K562 (cell line): ENCODE data around the gene C12orf75.

Source experiments
- JUNB ChIP-seq: fragments of 450-650 bp; formaldehyde crosslinking; conservative IDR thresholded peaks from 2 replicates; pipeline ENCODE4 v1.4.0; 2020; ENCODE audit warnings: mild to moderate bottlenecking
- MAFK ChIP-seq: IDR thresholded peaks from 2 replicates; pipeline ENCODE4 v1.6.1; 2011; ENCODE audit warnings: low read length, improper control_type of control experiment
- MTF1 ChIP-seq: fragments of 250-450 bp; sonication (Bioruptor Pico); IDR thresholded peaks from 2 replicates; pipeline ENCODE4 v1.9.0; 2021; ENCODE audit warnings: moderate library complexity, mild to moderate bottlenecking, inconsistent platforms, borderline replicate concordance
- MYC ChIP-seq, 2 experiments: fragments of 250-450 bp in 1 of 2; sonication (Bioruptor Pico) in 1 of 2; IDR thresholded peaks; 2 replicates each; pipeline versions ENCODE4 v1.5.1 to v1.6.1; 2012 to 2021; ENCODE audit warnings: low read depth in 2 of 2, borderline replicate concordance in 1 of 2, improper control_type of control experiment in 1 of 2, low read length in 1 of 2, mild to moderate bottlenecking in 1 of 2, moderate library complexity in 1 of 2
- RBFOX2 ChIP-seq: fragments of 200-400 bp; formaldehyde crosslinking; IDR thresholded peaks from 2 replicates; pipeline ENCODE4 v1.6.1; 2017; ENCODE audit warnings: low read depth, mild to moderate bottlenecking, low read length, moderate library complexity
- RFX5 ChIP-seq: IDR thresholded peaks from 2 replicates; pipeline ENCODE4 v1.6.1; 2011; ENCODE audit warnings: low read depth, mild to moderate bottlenecking, improper control_type of control experiment, low read length
- ZFP36 ChIP-seq: fragments of 150-350 bp; IDR thresholded peaks from 2 replicates; pipeline ENCODE4 v1.6.1; 2018; ENCODE audit warnings: low read length, low read depth; ENCODE audit not compliant: partially characterized antibody
- TF ChIP-seq, protein P1 (sequence below): sonication (generic); formaldehyde crosslinking; IDR thresholded peaks from 2 replicates; pipeline ENCODE4 v1.8.1; 2022; ENCODE audit warnings: missing genetic modification reagents

DNA sequence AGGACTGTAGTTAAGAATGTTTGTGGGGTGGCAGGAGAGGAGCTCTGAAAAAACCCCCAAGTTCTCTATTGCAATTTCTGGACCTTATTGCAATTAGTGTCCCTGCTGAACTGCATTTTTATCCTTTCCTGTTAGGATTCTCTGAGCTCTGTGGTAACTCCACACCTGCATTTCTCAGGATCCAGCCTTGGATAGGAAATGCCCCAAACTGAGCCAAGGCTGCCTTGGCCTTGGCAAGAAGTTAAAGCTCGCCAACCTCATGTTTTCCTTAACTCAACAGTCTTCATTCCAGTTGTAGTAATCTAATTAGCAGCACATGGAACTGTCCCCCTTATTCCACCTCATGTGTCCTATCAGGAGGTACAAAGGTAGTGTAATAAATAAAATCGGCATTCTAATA is 66.5 kb downstream of the C12orf75 start:
- TF ChIP-seq RBFOX2, result no peak
- TF ChIP-seq, protein P1, sequence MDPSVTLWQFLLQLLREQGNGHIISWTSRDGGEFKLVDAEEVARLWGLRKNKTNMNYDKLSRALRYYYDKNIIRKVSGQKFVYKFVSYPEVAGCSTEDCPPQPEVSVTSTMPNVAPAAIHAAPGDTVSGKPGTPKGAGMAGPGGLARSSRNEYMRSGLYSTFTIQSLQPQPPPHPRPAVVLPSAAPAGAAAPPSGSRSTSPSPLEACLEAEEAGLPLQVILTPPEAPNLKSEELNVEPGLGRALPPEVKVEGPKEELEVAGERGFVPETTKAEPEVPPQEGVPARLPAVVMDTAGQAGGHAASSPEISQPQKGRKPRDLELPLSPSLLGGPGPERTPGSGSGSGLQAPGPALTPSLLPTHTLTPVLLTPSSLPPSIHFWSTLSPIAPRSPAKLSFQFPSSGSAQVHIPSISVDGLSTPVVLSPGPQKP (CRISPR knock-in tag), result no peak
- TF ChIP-seq RFX5, result no peak
- no peak for TF ChIP-seq MTF1 (CRISPR knock-in tag)
- TF ChIP-seq JUNB (CRISPR knock-in tag), result no peak
- TF ChIP-seq ZFP36, result no peak
- TF ChIP-seq MYC (IDR thresholded peaks at IDR 0.05; ENCODE audit: low read depth, low read length), result no peak
- no peak for TF ChIP-seq MYC (CRISPR knock-in tag; IDR thresholded peaks at IDR 0.05; ENCODE audit: borderline replicate concordance, low read depth)
- TF ChIP-seq MAFK, result no peak
